GM19468 (cell line): ENCODE measurements around the gene CNTRL.

Experiments used
- ATAC-seq: cut with Tn5 transposase; IDR thresholded peaks from one replicate; pipeline ENCODE4 v1.9.1; 2021; ENCODE audit warnings: mild to moderate bottlenecking, moderate library complexity, moderate number of reproducible peaks; ENCODE audit not compliant: unreplicated experiment; ENCODE audit errors: extremely low read depth

Gene CNTRL

DNA sequence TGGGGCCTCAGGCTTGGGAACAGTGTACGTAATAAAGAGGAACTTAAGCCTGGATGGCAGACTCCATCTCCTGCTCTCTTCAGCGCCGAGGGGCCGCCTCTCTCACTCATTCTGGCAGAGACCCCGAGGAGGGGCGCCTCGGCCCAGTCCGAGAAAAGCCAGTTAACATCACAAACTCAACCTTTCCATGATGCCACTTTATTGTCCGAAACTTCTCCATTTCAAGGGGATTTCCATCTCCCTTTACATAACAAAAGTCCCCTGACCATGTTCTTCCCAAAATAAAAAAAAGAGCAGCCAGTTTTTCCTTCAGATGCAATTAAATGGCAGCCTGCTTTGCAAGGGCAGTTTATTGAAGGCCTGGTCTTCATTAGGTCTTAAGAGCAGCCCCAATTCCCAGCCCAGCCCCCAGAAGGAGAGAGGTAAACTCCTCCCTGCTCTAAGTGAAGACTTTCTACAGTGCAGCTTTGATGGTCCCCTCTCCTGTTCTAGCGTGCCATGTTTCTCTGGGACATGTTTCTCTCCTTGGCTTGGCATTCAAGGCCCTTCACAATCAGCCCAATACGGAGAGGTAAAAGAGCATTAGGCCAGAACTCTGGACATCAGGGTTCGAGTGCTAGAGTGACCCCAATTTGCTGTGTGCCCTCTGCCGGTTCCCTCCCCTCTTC lies 146.4 kb downstream of the CNTRL start:
- ATAC-seq: no peak

DNA sequence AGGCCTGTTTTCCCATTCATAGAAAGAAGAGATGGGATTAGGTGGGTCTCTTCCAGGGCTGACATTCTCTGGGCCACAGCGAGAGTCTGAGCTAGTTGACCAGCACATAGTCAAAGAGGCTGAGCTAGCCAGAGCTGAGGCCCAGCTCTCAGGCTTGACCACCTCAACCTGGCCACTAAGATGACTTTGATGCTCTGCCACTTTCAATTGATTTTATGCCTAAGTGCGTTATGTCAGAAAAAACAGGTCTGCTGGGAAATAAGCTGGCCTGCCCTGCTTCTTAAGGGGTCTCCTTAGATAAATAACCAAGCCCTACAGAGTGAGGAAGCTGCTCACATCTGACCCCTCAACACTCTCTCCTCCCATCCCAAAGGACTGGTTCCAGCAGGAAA lies 146.9 kb downstream of the CNTRL start:
- ATAC-seq: no peak

DNA sequence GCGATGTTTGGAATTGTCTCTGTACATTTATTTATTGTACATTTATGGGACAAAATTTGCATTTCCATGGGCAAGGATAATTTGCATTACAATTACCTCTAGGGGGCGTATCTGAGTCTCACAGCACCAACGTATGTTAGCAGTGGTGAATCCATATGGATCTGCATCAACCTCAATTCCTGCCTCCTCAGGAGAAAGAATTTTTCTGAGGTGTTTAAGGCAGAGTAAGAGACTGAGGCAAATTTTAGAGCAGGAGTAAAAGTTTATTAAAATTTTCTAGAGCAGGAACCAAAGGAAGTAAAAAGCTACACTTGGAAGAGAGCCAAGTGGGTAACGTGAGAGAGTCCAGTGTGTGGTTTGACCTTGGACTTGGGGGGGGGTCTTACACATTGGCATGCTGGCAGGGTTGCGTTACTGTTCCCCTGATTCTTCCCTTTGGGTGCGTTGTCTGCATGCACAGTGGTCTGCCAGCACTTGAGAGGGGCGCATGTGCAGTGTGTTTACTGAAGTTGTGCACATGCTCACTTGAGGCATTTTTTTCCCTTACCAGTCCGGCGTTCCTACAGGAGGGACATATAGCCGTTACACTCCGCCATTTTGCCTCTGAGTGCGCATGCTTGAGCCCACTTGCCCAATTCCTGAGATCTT lies 147.9 kb downstream of the CNTRL start:
- ATAC-seq: no peak

DNA sequence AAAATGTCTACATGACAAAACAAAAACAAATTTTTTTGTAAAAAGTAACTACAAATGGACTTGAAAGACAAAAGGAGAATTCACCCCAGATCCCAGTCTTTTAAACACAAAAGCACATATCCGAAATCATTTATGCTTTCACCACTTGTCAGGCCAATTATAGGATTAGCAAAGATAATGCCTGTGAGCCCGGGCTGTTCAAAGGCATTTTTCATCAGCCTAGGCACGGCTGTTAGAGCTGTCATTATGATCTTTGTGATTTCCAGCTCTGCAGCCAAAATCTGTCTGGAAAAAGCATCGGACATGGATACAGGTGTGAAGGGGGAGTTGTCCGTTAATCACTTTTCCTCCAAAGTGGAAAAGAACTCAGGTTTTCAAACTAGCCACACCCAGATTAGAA lies 150.5 kb downstream of the CNTRL start:
- no peak for ATAC-seq

DNA sequence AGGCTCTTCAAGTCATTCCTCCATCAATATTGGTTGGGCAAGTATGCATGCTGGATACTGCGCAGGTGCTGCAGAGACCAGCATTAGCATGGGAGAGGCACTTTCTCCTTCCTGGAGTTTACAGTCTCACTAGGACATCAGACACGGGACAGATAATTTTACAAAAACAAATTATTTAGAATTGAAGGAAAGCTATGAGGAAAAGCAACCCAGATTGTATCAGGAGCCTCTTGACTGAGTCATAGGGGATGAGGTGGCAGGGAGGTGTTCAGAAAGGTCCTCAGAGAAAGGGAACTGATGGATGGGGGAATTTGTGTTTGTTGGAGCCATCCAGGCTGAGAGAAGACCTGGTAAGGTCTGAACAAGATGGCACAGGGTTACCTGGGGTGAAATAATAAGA lies 151.4 kb downstream of the CNTRL start:
- ATAC-seq: no peak
